HCT116 (cell line): ENCODE results near the gene TMEFF2. TPM values are rescaled to one million over a fixed set of nuclear protein-coding genes. Genes with fewer than 3 reads are reported as not detected.

Experiments
- ATAC-seq: fragments of 200-7000 bp; cut with Tn5 transposase; 2 replicates; pipeline ENCODE4 v1.9.1; 2020; ENCODE audit warnings: mild to moderate bottlenecking, moderate library complexity
- BruUV-seq: library from RNA; stranded (reverse); fragments of 400-500 nt; replicated peaks from 2 replicates; lab custom pipeline; 2021; lab: Mats Ljungman, UMichigan
- CTCF ChIA-PET: fragments of 300-600 bp; sonication (Branson Sonifier 250); formaldehyde crosslinking; loops from one replicate; lab custom pipeline; 2021; ENCODE audit warnings: antibody characterized with exemption; lab: Charles Lee
- POLR2A ChIA-PET: fragments of 300-600, 350-600 bp; sonication (Branson Sonifier 250); formaldehyde crosslinking; loops from one replicate; lab custom pipeline; 2021; ENCODE audit warnings: antibody characterized with exemption; lab: Charles Lee
- RAD21 ChIA-PET, 2 experiments: fragments of 300-600 bp; sonication (Branson Sonifier 250); formaldehyde crosslinking; loops; one replicate each; lab custom pipeline; 2023; ENCODE audit warnings: low total read pairs in 2 of 2; ENCODE audit not compliant: uncharacterized antibody in 2 of 2, unreplicated experiment in 2 of 2, low non-redundant PET in 1 of 2; lab: Charles Lee
- DNase-seq: peaks from one replicate; pipeline ENCODE4 v3.0.0-alpha.2; 2010; ENCODE audit warnings: low read depth, low spot score
- H2AFZ ChIP-seq: fragments of 200-600 bp; shearing (Covaris generic), sonication (generic); 2 replicates; pipeline ENCODE4 v1.6.1; 2017; ENCODE audit warnings: low read depth, mixed run types, mixed read lengths, antibody characterized with exemption, low read length; ENCODE audit not compliant: poor library complexity, severe bottlenecking
- H3K27ac ChIP-seq: 2 replicates; pipeline ENCODE4 v1.5.1; 2012; ENCODE audit warnings: low read depth, low read length
- H3K27me3 ChIP-seq: fragments of 200-600 bp; sonication (generic); 2 replicates; pipeline ENCODE4 v1.6.1; 2016; ENCODE audit warnings: mixed run types, low read length, mixed read lengths; ENCODE audit not compliant: insufficient read depth
- H3K36me3 ChIP-seq, 2 experiments: fragments of 200-500 bp in 1 of 2; fragments of 200-600 bp in 1 of 2; sonication (Bioruptor generic) in 1 of 2; sonication (generic) in 1 of 2; 2 replicates each; pipeline versions ENCODE4 v1.5.1 to v1.6.1; 2014 to 2016; ENCODE audit warnings: low read length in 2 of 2, inconsistent platforms in 1 of 2, mixed read lengths in 1 of 2, mixed run types in 1 of 2; ENCODE audit not compliant: insufficient read depth in 2 of 2, control insufficient read depth in 1 of 2
- H3K4me1 ChIP-seq, 2 experiments: fragments of 200-600 bp in 1 of 2; sonication (generic) in 1 of 2; 2 replicates each; pipeline versions ENCODE4 v1.5.1 to v1.6.1; 2012 to 2017; ENCODE audit warnings: low read length in 2 of 2, inconsistent platforms in 1 of 2, mild to moderate bottlenecking in 1 of 2, mixed read lengths in 1 of 2, mixed run types in 1 of 2, moderate library complexity in 1 of 2; ENCODE audit not compliant: insufficient read depth in 2 of 2, control insufficient read depth in 1 of 2
- H3K4me2 ChIP-seq: fragments of 200-600 bp; sonication (generic); 2 replicates; pipeline ENCODE4 v1.6.1; 2017; ENCODE audit warnings: mixed run types, low read length, mixed read lengths
- H3K4me3 ChIP-seq, 2 experiments: fragments of 200-600 bp in 1 of 2; sonication (generic) in 1 of 2; replicated peaks in 1 of 2; 2 replicates each; pipeline ENCODE4 v1.5.1; 2011 to 2016; ENCODE audit warnings: low read length in 2 of 2, control low read depth in 1 of 2, low read depth in 1 of 2, mild to moderate bottlenecking in 1 of 2, mixed read lengths in 1 of 2, mixed run types in 1 of 2
- H3K79me2 ChIP-seq: fragments of 200-600 bp; sonication (generic); 2 replicates; pipeline ENCODE4 v1.6.1; 2017; ENCODE audit warnings: mild to moderate bottlenecking, mixed run types, low read length, moderate library complexity, mixed read lengths; ENCODE audit not compliant: insufficient read depth
- H3K9ac ChIP-seq: fragments of 200-600 bp; sonication (generic); 2 replicates; pipeline ENCODE4 v1.6.1; 2016; ENCODE audit warnings: low read length, mixed read lengths
- H3K9me2 ChIP-seq: fragments of 200-600 bp; sonication (generic), shearing (Covaris generic); 2 replicates; pipeline ENCODE4 v1.6.1; 2017; ENCODE audit warnings: mixed run types, mild to moderate bottlenecking, moderate library complexity; ENCODE audit not compliant: insufficient read depth
- H3K9me3 ChIP-seq, 2 experiments: fragments of 200-500 bp in 1 of 2; fragments of 200-600 bp in 1 of 2; sonication (Bioruptor generic) in 1 of 2; sonication (generic) in 1 of 2; 2 replicates each; pipeline ENCODE4 v1.6.1; 2014 to 2017; ENCODE audit warnings: low read length in 2 of 2, mixed read lengths in 2 of 2, inconsistent platforms in 1 of 2, low read depth in 1 of 2, mild to moderate bottlenecking in 1 of 2, mixed run types in 1 of 2, moderate library complexity in 1 of 2; ENCODE audit not compliant: control insufficient read depth in 1 of 2, insufficient read depth in 1 of 2
- H4K20me1 ChIP-seq: fragments of 200-600 bp; sonication (generic), shearing (Covaris generic); 2 replicates; pipeline ENCODE4 v1.6.1; 2017; ENCODE audit warnings: mixed run types, mild to moderate bottlenecking, moderate library complexity; ENCODE audit not compliant: insufficient read depth
- CBX3 ChIP-seq: IDR thresholded peaks from 2 replicates; pipeline ENCODE4 v1.6.1; 2012; ENCODE audit warnings: low read depth
- CTCF ChIP-seq, 3 experiments: fragments of 200-600 bp in 1 of 3; sonication (generic) in 1 of 3; IDR thresholded peaks in 2 of 3; conservative IDR thresholded peaks in 1 of 3; 2 replicates each; pipeline ENCODE4 v1.5.1; 2012 to 2017; ENCODE audit warnings: low read depth in 2 of 3, low read length in 2 of 3, antibody characterized with exemption in 1 of 3, borderline replicate concordance in 1 of 3, control low read depth in 1 of 3, mild to moderate bottlenecking in 1 of 3, mixed read lengths in 1 of 3, mixed run types in 1 of 3, moderate library complexity in 1 of 3; ENCODE audit not compliant: insufficient read depth in 1 of 3
- EGR1 ChIP-seq: IDR thresholded peaks from 2 replicates; pipeline ENCODE4 v1.6.1; 2012; ENCODE audit warnings: low read depth
- ELF1 ChIP-seq: IDR thresholded peaks from 2 replicates; pipeline ENCODE4 v1.6.1; 2012; ENCODE audit warnings: low read depth, borderline replicate concordance
- EZH2 ChIP-seq: fragments of 200-600 bp; sonication (generic); IDR thresholded peaks from 2 replicates; pipeline ENCODE4 v1.6.1; 2017; ENCODE audit warnings: antibody characterized with exemption, mixed run types
- EZH2phosphoT487 ChIP-seq: fragments of 200-600 bp; IDR thresholded peaks from 2 replicates; pipeline ENCODE4 v1.6.1; 2018; ENCODE audit warnings: antibody characterized with exemption, borderline replicate concordance
- FOSL1 ChIP-seq: IDR thresholded peaks from 2 replicates; pipeline ENCODE4 v1.6.1; 2012; ENCODE audit warnings: low read depth
- MAX ChIP-seq: IDR thresholded peaks from 2 replicates; pipeline ENCODE4 v1.6.1; 2012
- POLR2A ChIP-seq: IDR thresholded peaks from 2 replicates; pipeline ENCODE4 v1.7.0; 2011; ENCODE audit warnings: borderline replicate concordance; ENCODE audit not compliant: insufficient read depth, insufficient read length; ENCODE audit errors: extremely low read depth
- POLR2AphosphoS5 ChIP-seq: IDR thresholded peaks from 2 replicates; pipeline ENCODE4 v1.6.1; 2011; ENCODE audit warnings: mild to moderate bottlenecking, low read depth, low read length, moderate library complexity
- RAD21 ChIP-seq: IDR thresholded peaks from 2 replicates; pipeline ENCODE4 v1.6.1; 2012; ENCODE audit warnings: low read depth, mild to moderate bottlenecking
- REST ChIP-seq: IDR thresholded peaks from 2 replicates; pipeline ENCODE4 v1.6.1; 2012; ENCODE audit warnings: low read depth
- SIN3A ChIP-seq: IDR thresholded peaks from 2 replicates; pipeline ENCODE4 v1.6.1; 2012; ENCODE audit warnings: low read depth
- SP1 ChIP-seq: IDR thresholded peaks from 2 replicates; pipeline ENCODE4 v1.6.1; 2012; ENCODE audit warnings: low read depth
- SRF ChIP-seq: IDR thresholded peaks from 2 replicates; pipeline ENCODE4 v1.6.1; 2012; ENCODE audit warnings: low read depth
- TCF7L2 ChIP-seq: IDR thresholded peaks from 2 replicates; pipeline ENCODE4 v1.7.0; 2011; ENCODE audit warnings: borderline replicate concordance, inconsistent platforms; ENCODE audit not compliant: insufficient read depth, insufficient read length; ENCODE audit errors: extremely low read depth
- YY1 ChIP-seq: IDR thresholded peaks from 2 replicates; pipeline ENCODE4 v1.6.1; 2011; ENCODE audit warnings: low read length, low read depth, moderate library complexity, mild to moderate bottlenecking; ENCODE audit not compliant: insufficient replicate concordance; ENCODE audit errors: extremely low read depth
- ZBTB33 ChIP-seq: IDR thresholded peaks from 2 replicates; pipeline ENCODE4 v1.6.1; 2011; ENCODE audit warnings: mild to moderate bottlenecking, low read length, moderate library complexity; ENCODE audit not compliant: insufficient replicate concordance; ENCODE audit errors: extremely low read depth
- ZFX ChIP-seq: fragments of 450-650 bp; IDR thresholded peaks from 2 replicates; pipeline ENCODE4 v1.6.1; 2017
- ZNF274 ChIP-seq: fragments of 200-500 bp; sonication (Bioruptor generic); IDR thresholded peaks from 2 replicates; pipeline ENCODE4 v1.6.1; 2014; ENCODE audit warnings: mild to moderate bottlenecking, low read depth, low read length, inconsistent platforms
- intact Hi-C: fragments of 100-400 bp; cut with micrococcal nuclease; formaldehyde crosslinking; loops from 2 replicates; pipeline ENCODE4 v1.10.0; 2022
- total RNA-seq: library from RNA; stranded (reverse); gene quantifications from one replicate; pipeline ENCODE4 v1.2.1, GENCODE V29; 2021; ENCODE audit not compliant: unreplicated experiment

Gene TMEFF2
- total RNA-seq, 1 experiment from 2014 or later: not detected

GRCh38 chr2:191936882-191937405, 257.8 kb downstream of the TMEFF2 start:
- Histone ChIP-seq H3K9ac (no peak overlapping the region), H3K4me1 (no peaks in the 10 kb centered on the region), H2AFZ (no peak overlapping the region), H4K20me1 (no peaks in the 10 kb centered on the region), H3K4me3 (no peak overlapping the region), H3K9me3 (no peaks in the 10 kb centered on the region), H3K36me3 (no peaks in the 10 kb centered on the region), H3K9me2 (no peaks in the 10 kb centered on the region), H3K27ac (no peak overlapping the region), H3K4me2 (no peak overlapping the region), H3K79me2 (no peaks in the 10 kb centered on the region), H3K27me3 (no peaks in the 10 kb centered on the region)
- ChIA-PET CTCF (no interaction called here), POLR2A (no interaction called here), RAD21 (no interaction called here)
- intact Hi-C loops: no loop called here
- ATAC-seq (no peak), DNase-seq (no peak)
- BruUV-seq: no TSS peak
- TF ChIP-seq RAD21: no peak
- no peak for TF ChIP-seq POLR2AphosphoS5
- TF ChIP-seq REST: no peak
- no peak for TF ChIP-seq ELF1
- no peak for TF ChIP-seq POLR2A
- no peak for TF ChIP-seq SRF
- TF ChIP-seq ZFX: no peak
- TF ChIP-seq CTCF (IDR thresholded peaks at IDR 0.05 in 2 of 3, conservative IDR thresholded peaks at IDR 0.05 in 1 of 3; ENCODE audit: borderline replicate concordance in 1 of 3, insufficient read depth in 1 of 3, low read depth in 2 of 3, low read length in 2 of 3): no peak
- TF ChIP-seq YY1: no peak
- no peak for TF ChIP-seq MAX
- TF ChIP-seq FOSL1: no peak
- no peak for TF ChIP-seq CBX3
- TF ChIP-seq ZNF274: no peak
- no peak for TF ChIP-seq EZH2phosphoT487
- TF ChIP-seq EGR1: no peak
- TF ChIP-seq SIN3A: no peak
- no peak for TF ChIP-seq TCF7L2
- TF ChIP-seq SP1: no peak
- TF ChIP-seq ZBTB33: no peak
- no peak for TF ChIP-seq EZH2
